HCT116 (cell line): ENCODE data around the gene OSBP2. TPM values are rescaled to one million over a fixed set of nuclear protein-coding genes. Genes with fewer than 3 reads are reported as not detected.

ENCODE experiments used
- ATAC-seq: fragments of 200-7000 bp; cut with Tn5 transposase; 2 replicates; pipeline ENCODE4 v1.9.1; 2020; ENCODE audit warnings: mild to moderate bottlenecking, moderate library complexity
- BruUV-seq: library from RNA; stranded (reverse); fragments of 400-500 nt; replicated peaks from 2 replicates; lab custom pipeline; 2021; lab: Mats Ljungman, UMichigan
- CTCF ChIA-PET: fragments of 300-600 bp; sonication (Branson Sonifier 250); formaldehyde crosslinking; loops from one replicate; lab custom pipeline; 2021; ENCODE audit warnings: antibody characterized with exemption; lab: Charles Lee
- POLR2A ChIA-PET: fragments of 300-600, 350-600 bp; sonication (Branson Sonifier 250); formaldehyde crosslinking; loops from one replicate; lab custom pipeline; 2021; ENCODE audit warnings: antibody characterized with exemption; lab: Charles Lee
- RAD21 ChIA-PET, 2 experiments: fragments of 300-600 bp; sonication (Branson Sonifier 250); formaldehyde crosslinking; loops; one replicate each; lab custom pipeline; 2023; ENCODE audit warnings: low total read pairs in 2 of 2; ENCODE audit not compliant: uncharacterized antibody in 2 of 2, unreplicated experiment in 2 of 2, low non-redundant PET in 1 of 2; lab: Charles Lee
- DNase-seq: peaks from one replicate; pipeline ENCODE4 v3.0.0-alpha.2; 2010; ENCODE audit warnings: low read depth, low spot score
- H2AFZ ChIP-seq: fragments of 200-600 bp; shearing (Covaris generic), sonication (generic); 2 replicates; pipeline ENCODE4 v1.6.1; 2017; ENCODE audit warnings: low read depth, mixed run types, mixed read lengths, antibody characterized with exemption, low read length; ENCODE audit not compliant: poor library complexity, severe bottlenecking
- H3K27ac ChIP-seq: 2 replicates; pipeline ENCODE4 v1.5.1; 2012; ENCODE audit warnings: low read depth, low read length
- H3K27me3 ChIP-seq: fragments of 200-600 bp; sonication (generic); 2 replicates; pipeline ENCODE4 v1.6.1; 2016; ENCODE audit warnings: mixed run types, low read length, mixed read lengths; ENCODE audit not compliant: insufficient read depth
- H3K36me3 ChIP-seq, 2 experiments: fragments of 200-500 bp in 1 of 2; fragments of 200-600 bp in 1 of 2; sonication (Bioruptor generic) in 1 of 2; sonication (generic) in 1 of 2; 2 replicates each; pipeline versions ENCODE4 v1.5.1 to v1.6.1; 2014 to 2016; ENCODE audit warnings: low read length in 2 of 2, inconsistent platforms in 1 of 2, mixed read lengths in 1 of 2, mixed run types in 1 of 2; ENCODE audit not compliant: insufficient read depth in 2 of 2, control insufficient read depth in 1 of 2
- H3K4me1 ChIP-seq, 2 experiments: fragments of 200-600 bp in 1 of 2; sonication (generic) in 1 of 2; 2 replicates each; pipeline versions ENCODE4 v1.5.1 to v1.6.1; 2012 to 2017; ENCODE audit warnings: low read length in 2 of 2, inconsistent platforms in 1 of 2, mild to moderate bottlenecking in 1 of 2, mixed read lengths in 1 of 2, mixed run types in 1 of 2, moderate library complexity in 1 of 2; ENCODE audit not compliant: insufficient read depth in 2 of 2, control insufficient read depth in 1 of 2
- H3K4me2 ChIP-seq: fragments of 200-600 bp; sonication (generic); 2 replicates; pipeline ENCODE4 v1.6.1; 2017; ENCODE audit warnings: mixed run types, low read length, mixed read lengths
- H3K4me3 ChIP-seq, 2 experiments: fragments of 200-600 bp in 1 of 2; sonication (generic) in 1 of 2; replicated peaks in 1 of 2; 2 replicates each; pipeline ENCODE4 v1.5.1; 2011 to 2016; ENCODE audit warnings: low read length in 2 of 2, control low read depth in 1 of 2, low read depth in 1 of 2, mild to moderate bottlenecking in 1 of 2, mixed read lengths in 1 of 2, mixed run types in 1 of 2
- H3K79me2 ChIP-seq: fragments of 200-600 bp; sonication (generic); 2 replicates; pipeline ENCODE4 v1.6.1; 2017; ENCODE audit warnings: mild to moderate bottlenecking, mixed run types, low read length, moderate library complexity, mixed read lengths; ENCODE audit not compliant: insufficient read depth
- H3K9ac ChIP-seq: fragments of 200-600 bp; sonication (generic); 2 replicates; pipeline ENCODE4 v1.6.1; 2016; ENCODE audit warnings: low read length, mixed read lengths
- H3K9me2 ChIP-seq: fragments of 200-600 bp; sonication (generic), shearing (Covaris generic); 2 replicates; pipeline ENCODE4 v1.6.1; 2017; ENCODE audit warnings: mixed run types, mild to moderate bottlenecking, moderate library complexity; ENCODE audit not compliant: insufficient read depth
- H3K9me3 ChIP-seq, 2 experiments: fragments of 200-500 bp in 1 of 2; fragments of 200-600 bp in 1 of 2; sonication (Bioruptor generic) in 1 of 2; sonication (generic) in 1 of 2; 2 replicates each; pipeline ENCODE4 v1.6.1; 2014 to 2017; ENCODE audit warnings: low read length in 2 of 2, mixed read lengths in 2 of 2, inconsistent platforms in 1 of 2, low read depth in 1 of 2, mild to moderate bottlenecking in 1 of 2, mixed run types in 1 of 2, moderate library complexity in 1 of 2; ENCODE audit not compliant: control insufficient read depth in 1 of 2, insufficient read depth in 1 of 2
- H4K20me1 ChIP-seq: fragments of 200-600 bp; sonication (generic), shearing (Covaris generic); 2 replicates; pipeline ENCODE4 v1.6.1; 2017; ENCODE audit warnings: mixed run types, mild to moderate bottlenecking, moderate library complexity; ENCODE audit not compliant: insufficient read depth
- CEBPB ChIP-seq: IDR thresholded peaks from 2 replicates; pipeline ENCODE4 v1.6.1; 2012; ENCODE audit warnings: low read depth
- EGR1 ChIP-seq: IDR thresholded peaks from 2 replicates; pipeline ENCODE4 v1.6.1; 2012; ENCODE audit warnings: low read depth
- EZH2phosphoT487 ChIP-seq: fragments of 200-600 bp; IDR thresholded peaks from 2 replicates; pipeline ENCODE4 v1.6.1; 2018; ENCODE audit warnings: antibody characterized with exemption, borderline replicate concordance
- JUND ChIP-seq: IDR thresholded peaks from 2 replicates; pipeline ENCODE4 v1.6.1; 2012
- POLR2A ChIP-seq: IDR thresholded peaks from 2 replicates; pipeline ENCODE4 v1.7.0; 2011; ENCODE audit warnings: borderline replicate concordance; ENCODE audit not compliant: insufficient read depth, insufficient read length; ENCODE audit errors: extremely low read depth
- POLR2AphosphoS5 ChIP-seq: IDR thresholded peaks from 2 replicates; pipeline ENCODE4 v1.6.1; 2011; ENCODE audit warnings: mild to moderate bottlenecking, low read depth, low read length, moderate library complexity
- RAD21 ChIP-seq: IDR thresholded peaks from 2 replicates; pipeline ENCODE4 v1.6.1; 2012; ENCODE audit warnings: low read depth, mild to moderate bottlenecking
- SIN3A ChIP-seq: IDR thresholded peaks from 2 replicates; pipeline ENCODE4 v1.6.1; 2012; ENCODE audit warnings: low read depth
- TCF7L2 ChIP-seq: IDR thresholded peaks from 2 replicates; pipeline ENCODE4 v1.7.0; 2011; ENCODE audit warnings: borderline replicate concordance, inconsistent platforms; ENCODE audit not compliant: insufficient read depth, insufficient read length; ENCODE audit errors: extremely low read depth
- intact Hi-C: fragments of 100-400 bp; cut with micrococcal nuclease; formaldehyde crosslinking; loops from 2 replicates; pipeline ENCODE4 v1.10.0; 2022
- total RNA-seq: library from RNA; stranded (reverse); gene quantifications from one replicate; pipeline ENCODE4 v1.2.1, GENCODE V29; 2021; ENCODE audit not compliant: unreplicated experiment
- TF ChIP-seq, protein P1 (sequence below): IDR thresholded peaks from 2 replicates; pipeline ENCODE4 v1.6.1; 2012

Gene OSBP2
- total RNA-seq, 1 experiment from 2014 or later, result 12.9 TPM

GRCh38 chr22:30871391-30872284 is 177.0 kb downstream of the OSBP2 start:
- Histone ChIP-seq H3K4me2 (no peak overlapping the region), H2AFZ (no peak overlapping the region), H3K9ac (no peak overlapping the region), H3K9me2 (no peaks in the 10 kb centered on the region), H3K27me3 (no peaks in the 10 kb centered on the region), H3K79me2 (no peaks in the 10 kb centered on the region), H3K4me3 (no peak overlapping the region), H3K9me3 (no peaks in the 10 kb centered on the region), H3K36me3 (no peaks in the 10 kb centered on the region), H3K4me1 (no peaks in the 10 kb centered on the region; a peak in 1 of 4 replicates), H3K27ac (no peak overlapping the region), H4K20me1 (no peaks in the 10 kb centered on the region)
- ChIA-PET RAD21 (no interaction called here), CTCF (no interaction called here), POLR2A (no interaction called here)
- no peak for DNase-seq
- ATAC-seq, result no peak
- intact Hi-C loops, result no loop called here
- TF ChIP-seq SIN3A (no peak), TCF7L2 (no peak), CEBPB (no peak), EGR1 (no peak), JUND (no peak), POLR2A (no peak), POLR2AphosphoS5 (no peak), RAD21 (no peak), EZH2phosphoT487 (no peak)
- TF ChIP-seq, protein P1, sequence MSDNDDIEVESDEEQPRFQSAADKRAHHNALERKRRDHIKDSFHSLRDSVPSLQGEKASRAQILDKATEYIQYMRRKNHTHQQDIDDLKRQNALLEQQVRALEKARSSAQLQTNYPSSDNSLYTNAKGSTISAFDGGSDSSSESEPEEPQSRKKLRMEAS, result no peak
- BruUV-seq, result no TSS peak
